NCI-H526 treated with DMSO at 0.1 percent for 48 hours (cell line): ENCODE measurements around the gene MSLN.
"Not testable (repeated sequence)": the region's sequence is repeated elsewhere in the genome, so short reads cannot be mapped to it uniquely, and the experiment has no call there.

ENCODE experiments used
- DNase-seq: peaks from one replicate; lab custom pipeline; 2025; lab: John Stamatoyannopoulos, UW

Gene MSLN

GRCh38 chr16:735982-736453, 24.5 kb upstream of the MSLN start:
- no peak for DNase-seq

- DNase-seq, result no peak
Measured at GRCh38 chr16:736936-737481, 23.5 kb upstream of the MSLN start.

- no peak for DNase-seq
Measured at GRCh38 chr16:739560-740458, 20.7 kb upstream of the MSLN start.

- DNase-seq, result no peak
Measured at GRCh38 chr16:740459-740763, 20.1 kb upstream of the MSLN start.

- peak; percentile 53 for DNase-seq
Measured at GRCh38 chr16:740764-741505, 19.6 kb upstream of the MSLN start, which contains the start of gene CIAO3. Gene CIAO3, minus strand, starts transcription at chr16:740997. Its CDS starts 12 bp downstream, at chr16:740985.

- no peak for DNase-seq
Measured at GRCh38 chr16:741986-742629, 18.4 kb upstream of the MSLN start.

- DNase-seq, result not testable (repeated sequence)
Measured at GRCh38 chr16:742894-743293, 17.6 kb upstream of the MSLN start.

- no peak for DNase-seq
Measured at GRCh38 chr16:743794-744500, 16.6 kb upstream of the MSLN start.

- DNase-seq, result no peak
Measured at GRCh38 chr16:745739-746138, 14.8 kb upstream of the MSLN start.

GRCh38 chr16:746637-747036, 13.9 kb upstream of the MSLN start:
- DNase-seq, result no peak

- DNase-seq, result no peak
Measured at GRCh38 chr16:747978-748746, 12.4 kb upstream of the MSLN start.

GRCh38 chr16:749010-749409, 11.5 kb upstream of the MSLN start:
- no peak for DNase-seq

GRCh38 chr16:750485-750884, 10.0 kb upstream of the MSLN start:
- DNase-seq, result no peak

- no peak for DNase-seq
Measured at GRCh38 chr16:751152-752006, 9.2 kb upstream of the MSLN start.

GRCh38 chr16:752007-752312, 8.6 kb upstream of the MSLN start:
- DNase-seq, result no peak

- not testable (repeated sequence) for DNase-seq
Measured at GRCh38 chr16:754121-754607, 6.4 kb upstream of the MSLN start.

GRCh38 chr16:754656-755055, 5.9 kb upstream of the MSLN start:
- no peak for DNase-seq

- no peak for DNase-seq
Measured at GRCh38 chr16:756428-756827, 4.1 kb upstream of the MSLN start.

- DNase-seq, result no peak
Measured at GRCh38 chr16:759110-759910, 1.2 kb upstream of the MSLN start.
